DND-41 (cell line): ENCODE data around the gene KLHL6.

Source experiments
- ATAC-seq: fragments of 200-7000 bp; cut with Tn5 transposase; 3 replicates; pipeline ENCODE4 v1.9.1; 2021; ENCODE audit warnings: low read depth; ENCODE audit not compliant: insufficient read depth
- DNase-seq: peaks from one replicate; pipeline ENCODE4 v3.0.0-alpha.2; 2020
- H2AFZ ChIP-seq: 2 replicates; pipeline ENCODE4 v1.6.0; 2012; ENCODE audit warnings: low read depth, low read length
- H3K27ac ChIP-seq: 2 replicates; pipeline ENCODE4 v1.5.1; 2012; ENCODE audit warnings: low read length, inconsistent platforms
- H3K27me3 ChIP-seq: fragments of 200-600 bp; sonication (generic); 2 replicates; pipeline ENCODE4 v1.6.0; 2012; ENCODE audit warnings: low read length, mild to moderate bottlenecking, inconsistent platforms; ENCODE audit not compliant: insufficient read depth, poor library complexity
- H3K36me3 ChIP-seq: 2 replicates; pipeline ENCODE4 v1.5.1; 2012; ENCODE audit warnings: low read length, inconsistent platforms; ENCODE audit not compliant: insufficient read depth
- H3K4me1 ChIP-seq: 2 replicates; pipeline ENCODE4 v1.5.1; 2012; ENCODE audit warnings: mild to moderate bottlenecking, low read length; ENCODE audit not compliant: insufficient read depth
- H3K4me2 ChIP-seq: 2 replicates; pipeline ENCODE4 v1.6.0; 2012; ENCODE audit warnings: mild to moderate bottlenecking, moderate library complexity, low read length, inconsistent platforms; ENCODE audit not compliant: insufficient read depth
- H3K4me3 ChIP-seq, 2 experiments: fragments of 200-600 bp in 1 of 2; shearing (Covaris generic) in 1 of 2; 2 replicates each; pipeline ENCODE4 v1.5.1; 2012 to 2016; ENCODE audit warnings: inconsistent platforms in 2 of 2, low read length in 2 of 2, mild to moderate bottlenecking in 2 of 2, low read depth in 1 of 2, moderate library complexity in 1 of 2
- H3K79me2 ChIP-seq: 2 replicates; pipeline ENCODE4 v1.6.0; 2012; ENCODE audit warnings: low read length, inconsistent platforms; ENCODE audit not compliant: insufficient read depth
- H3K9ac ChIP-seq: 2 replicates; pipeline ENCODE4 v1.6.0; 2012; ENCODE audit warnings: low read depth, mild to moderate bottlenecking, inconsistent platforms, low read length, moderate library complexity
- H3K9me3 ChIP-seq: 2 replicates; pipeline ENCODE4 v1.5.1; 2012; ENCODE audit warnings: low read length, moderate library complexity, mild to moderate bottlenecking, inconsistent platforms; ENCODE audit not compliant: insufficient read depth, severe bottlenecking
- H4K20me1 ChIP-seq: 2 replicates; pipeline ENCODE4 v1.6.0; 2012; ENCODE audit warnings: low read length; ENCODE audit not compliant: insufficient read depth
- CTCF ChIP-seq: IDR thresholded peaks from 2 replicates; pipeline ENCODE4 v1.5.1; 2012; ENCODE audit warnings: borderline replicate concordance, low read length, moderate library complexity, mild to moderate bottlenecking; ENCODE audit not compliant: poor library complexity, severe bottlenecking; ENCODE audit errors: extremely low read depth
- EZH2 ChIP-seq: IDR thresholded peaks from 3 replicates; pipeline ENCODE4 v1.6.1; 2012; ENCODE audit warnings: borderline replicate concordance, low read depth, mild to moderate bottlenecking, moderate library complexity, low read length, inconsistent platforms; ENCODE audit not compliant: severe bottlenecking

Gene KLHL6

GRCh38 chr3:183508821-183509220, 46.7 kb downstream of the KLHL6 start:
- Histone ChIP-seq H3K4me1 (no peaks in the 10 kb centered on the region), H3K4me2 (no peak overlapping the region), H3K9ac (no peak overlapping the region), H3K27me3 (no peaks in the 10 kb centered on the region), H3K9me3 (no peaks in the 10 kb centered on the region), H3K4me3 (no peak overlapping the region), H2AFZ (no peak overlapping the region), H3K79me2 (no peaks in the 10 kb centered on the region), H3K27ac (no peak overlapping the region), H4K20me1 (no peaks in the 10 kb centered on the region), H3K36me3 (peaks cover 41% of the 10 kb centered on the region)
- no peak for DNase-seq
- TF ChIP-seq EZH2 (no peak), CTCF (no peak)
- ATAC-seq, result no peak

DNA sequence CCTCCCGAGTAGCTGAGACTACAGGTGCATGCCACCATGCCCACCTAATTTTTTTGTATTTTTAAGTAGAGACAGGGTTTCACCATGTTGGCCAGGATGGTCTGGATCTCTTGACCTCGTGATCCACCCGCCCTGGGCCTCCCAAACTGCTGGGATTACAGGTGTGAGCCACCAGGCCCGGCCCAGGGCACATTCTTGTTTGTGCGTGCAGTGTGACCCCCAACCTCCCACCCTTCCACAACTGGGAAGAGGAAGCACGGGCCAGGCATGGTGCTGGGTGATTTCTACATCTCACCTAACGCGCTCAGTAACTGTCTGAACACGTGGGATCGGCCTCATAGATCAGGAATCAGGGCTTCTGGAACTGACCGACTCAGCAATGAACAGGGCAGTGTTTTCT, 48.0 kb downstream of the KLHL6 start:
- H3K27ac ChIP-seq, result no peak overlapping the region
- no peak overlapping the region for H3K4me2 ChIP-seq
- no peak overlapping the region for H2AFZ ChIP-seq
- H3K36me3 ChIP-seq, result peaks cover 51% of the 10 kb centered on the region
- no peaks in the 10 kb centered on the region for H3K4me1 ChIP-seq
- ATAC-seq (no peak), DNase-seq (no peak)
- no peaks in the 10 kb centered on the region for H3K27me3 ChIP-seq
- no peaks in the 10 kb centered on the region for H4K20me1 ChIP-seq
- H3K79me2 ChIP-seq, result no peaks in the 10 kb centered on the region
- H3K9me3 ChIP-seq, result no peaks in the 10 kb centered on the region
- H3K9ac ChIP-seq, result no peak overlapping the region
- TF ChIP-seq EZH2 (no peak), CTCF (no peak)
- no peak overlapping the region for H3K4me3 ChIP-seq

- no peak for DNase-seq
- H4K20me1 ChIP-seq, result no peaks in the 10 kb centered on the region
- H2AFZ ChIP-seq, result no peak overlapping the region
- ATAC-seq, result no peak
- H3K9ac ChIP-seq, result no peak overlapping the region
- H3K4me2 ChIP-seq, result no peak overlapping the region
- H3K27ac ChIP-seq, result no peak overlapping the region
- no peak overlapping the region for H3K4me3 ChIP-seq
- H3K9me3 ChIP-seq, result no peaks in the 10 kb centered on the region
- no peaks in the 10 kb centered on the region for H3K27me3 ChIP-seq
- no peak for TF ChIP-seq CTCF
- no peak for TF ChIP-seq EZH2
- no peaks in the 10 kb centered on the region for H3K4me1 ChIP-seq
- no peaks in the 10 kb centered on the region for H3K79me2 ChIP-seq
- peaks cover 51% of the 10 kb centered on the region for H3K36me3 ChIP-seq
Measured at GRCh38 chr3:183506674-183507320, 48.7 kb downstream of the KLHL6 start.
